HEK293 (cell line): ENCODE data around the gene SRPK3.

Experiments used
- CTCF ChIA-PET: fragments of 350-600 bp; formaldehyde crosslinking; extraction: SDS; loops from one replicate; lab custom pipeline; 2021; ENCODE audit warnings: antibody characterized with exemption; lab: Yijun Ruan, JAX
- POLR2A ChIA-PET: fragments of 300-600 bp; formaldehyde crosslinking; extraction: SDS; loops from one replicate; lab custom pipeline; 2020; ENCODE audit warnings: antibody characterized with exemption, inconsistent platforms; lab: Yijun Ruan, JAX
- H3K27ac ChIP-seq: fragments of 200-500 bp; sonication (Bioruptor generic); 2 replicates; pipeline ENCODE4 v1.5.1; 2014; ENCODE audit warnings: low read depth, low read length, control low read depth, inconsistent platforms; ENCODE audit errors: extremely low read depth
- H3K36me3 ChIP-seq, 2 experiments: fragments of 200-500 bp in 1 of 2; sonication (Bioruptor generic) in 1 of 2; 1 replicate in 1 of 2; 2 replicates in 1 of 2; pipeline ENCODE4 v1.5.1; 2014 to 2017; ENCODE audit warnings: inconsistent platforms in 2 of 2, low read length in 2 of 2; ENCODE audit not compliant: control insufficient read depth in 2 of 2, insufficient read depth in 1 of 2
- H3K4me1 ChIP-seq: fragments of 200-500 bp; sonication (Bioruptor generic); 2 replicates; pipeline ENCODE4 v1.5.1; 2014; ENCODE audit warnings: mild to moderate bottlenecking, low read length, inconsistent platforms; ENCODE audit not compliant: control insufficient read depth, insufficient read depth
- H3K4me3 ChIP-seq: 2 replicates; pipeline ENCODE4 v1.5.1; 2011; ENCODE audit warnings: low read depth, mild to moderate bottlenecking, control low read depth, low read length, moderate library complexity
- H3K9me3 ChIP-seq: fragments of 200-500 bp; sonication (Bioruptor generic); 2 replicates; pipeline ENCODE4 v1.5.1; 2014; ENCODE audit warnings: low read depth, low read length, inconsistent platforms; ENCODE audit not compliant: control insufficient read depth, insufficient read depth
- OSR2 ChIP-seq: fragments of 450-650 bp; formaldehyde crosslinking; IDR thresholded peaks from 2 replicates; pipeline ENCODE4 v1.5.1; 2016; ENCODE audit warnings: missing biosample characterization, missing genetic modification characterization
- ZBTB1 ChIP-seq: fragments of 450-650 bp; formaldehyde crosslinking; IDR thresholded peaks from 2 replicates; pipeline ENCODE4 v1.5.1; 2016; ENCODE audit warnings: missing biosample characterization, missing genetic modification characterization
- ZBTB11 ChIP-seq: fragments of 450-650 bp; formaldehyde crosslinking; conservative IDR thresholded peaks from 2 replicates; pipeline ENCODE4 v1.5.1; 2016; ENCODE audit warnings: low read depth, missing biosample characterization, missing genetic modification characterization
- ZEB2 ChIP-seq: fragments of 450-650 bp; formaldehyde crosslinking; IDR thresholded peaks from 2 replicates; pipeline ENCODE4 v1.5.1; 2016; ENCODE audit warnings: missing biosample characterization, missing genetic modification characterization
- ZNF138 ChIP-seq: fragments of 450-650 bp; formaldehyde crosslinking; IDR thresholded peaks from 2 replicates; pipeline ENCODE4 v1.5.1; 2016; ENCODE audit warnings: missing biosample characterization, missing genetic modification characterization, borderline replicate concordance
- ZNF148 ChIP-seq: fragments of 450-650 bp; formaldehyde crosslinking; IDR thresholded peaks from 2 replicates; pipeline ENCODE4 v1.5.0; 2017; ENCODE audit warnings: missing biosample characterization, missing genetic modification characterization, borderline replicate concordance
- ZNF155 ChIP-seq: fragments of 450-650 bp; formaldehyde crosslinking; IDR thresholded peaks from 2 replicates; pipeline ENCODE4 v1.5.1; 2016; ENCODE audit warnings: missing biosample characterization, missing genetic modification characterization
- ZNF18 ChIP-seq: fragments of 450-650 bp; formaldehyde crosslinking; IDR thresholded peaks from 2 replicates; pipeline ENCODE4 v1.5.1; 2016; ENCODE audit warnings: missing biosample characterization, missing genetic modification characterization
- ZNF221 ChIP-seq: fragments of 450-650 bp; formaldehyde crosslinking; IDR thresholded peaks from 2 replicates; pipeline ENCODE4 v1.5.1; 2017; ENCODE audit warnings: missing biosample characterization, missing genetic modification characterization, borderline replicate concordance
- ZNF26 ChIP-seq: fragments of 450-650 bp; formaldehyde crosslinking; IDR thresholded peaks from 2 replicates; pipeline ENCODE4 v1.5.1; 2016; ENCODE audit warnings: missing biosample characterization, missing genetic modification characterization
- ZNF37A ChIP-seq: fragments of 450-650 bp; IDR thresholded peaks from 2 replicates; pipeline ENCODE4 v1.5.1; 2018; ENCODE audit warnings: missing biosample characterization, missing genetic modification characterization
- ZNF423 ChIP-seq: fragments of 450-650 bp; formaldehyde crosslinking; IDR thresholded peaks from 2 replicates; pipeline ENCODE4 v1.5.1; 2016; ENCODE audit warnings: missing biosample characterization, missing genetic modification characterization
- ZNF521 ChIP-seq: fragments of 450-650 bp; formaldehyde crosslinking; IDR thresholded peaks from 2 replicates; pipeline ENCODE4 v1.5.1; 2017; ENCODE audit warnings: missing biosample characterization, mild to moderate bottlenecking, missing genetic modification characterization
- ZNF555 ChIP-seq: fragments of 450-650 bp; formaldehyde crosslinking; conservative IDR thresholded peaks from 2 replicates; pipeline ENCODE4 v1.5.1; 2017; ENCODE audit warnings: missing biosample characterization, mild to moderate bottlenecking, missing genetic modification characterization, inconsistent platforms
- ZNF560 ChIP-seq: fragments of 450-650 bp; formaldehyde crosslinking; IDR thresholded peaks from 2 replicates; pipeline ENCODE4 v1.5.1; 2017; ENCODE audit warnings: missing biosample characterization, missing genetic modification characterization, borderline replicate concordance
- ZNF596 ChIP-seq: fragments of 450-650 bp; IDR thresholded peaks from 2 replicates; pipeline ENCODE4 v1.5.0; 2018; ENCODE audit warnings: missing biosample characterization, mild to moderate bottlenecking, missing genetic modification characterization, moderate library complexity
- ZNF660 ChIP-seq: fragments of 450-650 bp; IDR thresholded peaks from 2 replicates; pipeline ENCODE4 v1.5.1; 2018; ENCODE audit warnings: missing biosample characterization, mild to moderate bottlenecking, missing genetic modification characterization
- ZSCAN4 ChIP-seq: fragments of 450-650 bp; formaldehyde crosslinking; IDR thresholded peaks from 2 replicates; pipeline ENCODE4 v1.5.1; 2017; ENCODE audit warnings: missing biosample characterization, missing genetic modification characterization
- ZXDB ChIP-seq: fragments of 450-650 bp; formaldehyde crosslinking; IDR thresholded peaks from 2 replicates; pipeline ENCODE4 v1.5.1; 2016; ENCODE audit warnings: missing biosample characterization, missing genetic modification characterization
- TF ChIP-seq, protein P1 (sequence below): fragments of 450-650 bp; formaldehyde crosslinking; IDR thresholded peaks from 2 replicates; pipeline ENCODE4 v1.5.1; 2016; ENCODE audit warnings: missing biosample characterization, missing genetic modification characterization

SRPK3 gene

DNA sequence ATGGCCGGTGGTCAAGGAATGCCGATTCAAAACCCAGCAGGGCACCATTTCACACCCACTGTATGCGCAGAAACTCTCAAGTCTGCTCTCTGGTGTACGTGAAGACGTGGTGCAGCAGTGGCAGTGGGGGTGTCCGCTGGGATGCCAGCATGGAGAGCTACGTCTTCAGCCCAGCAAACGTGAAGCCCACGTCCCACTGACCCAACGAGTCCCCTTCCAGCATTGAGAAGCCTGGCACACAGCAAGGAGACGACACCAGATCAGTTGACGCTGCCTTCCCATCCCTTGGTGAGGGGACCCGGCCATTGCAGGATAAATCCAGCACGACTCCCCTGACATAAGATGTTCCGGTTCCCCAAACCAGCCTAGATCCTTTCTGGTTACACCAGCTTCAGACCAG lies 19.0 kb upstream of the SRPK3 start (continued):
- TF ChIP-seq ZNF18 = no peak

DNA sequence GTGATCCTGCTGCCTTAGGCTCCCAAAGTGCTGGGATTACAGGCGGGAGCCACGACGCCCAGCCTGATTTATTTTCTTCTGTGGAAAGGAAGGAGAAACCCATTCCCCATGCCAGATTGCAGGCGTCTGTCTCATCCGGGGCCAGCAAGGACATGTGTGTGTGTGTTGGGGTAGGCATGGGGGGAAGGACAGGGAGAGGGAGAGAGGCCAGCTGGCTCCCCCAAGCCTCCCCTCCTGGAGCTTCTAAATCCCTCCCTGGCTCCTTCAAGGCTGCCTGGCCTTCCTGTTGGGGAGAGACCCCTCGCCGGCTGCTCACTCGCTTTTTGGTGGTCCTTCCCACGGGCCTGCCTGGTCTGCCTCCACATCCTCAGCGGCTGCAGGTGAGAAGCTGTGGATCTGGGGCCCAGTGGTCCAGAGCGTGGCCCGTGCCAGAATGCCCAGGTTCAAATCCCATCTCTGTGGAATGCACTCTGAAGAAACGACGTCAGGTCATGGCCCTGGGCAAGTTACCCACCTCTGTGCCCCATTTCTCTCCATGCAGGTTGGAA lies 18.1 kb upstream of the SRPK3 start:
- no peak for TF ChIP-seq ZBTB1 (tag by site-specific recombination)
- TF ChIP-seq ZBTB11 (tag by site-specific recombination) = no peak
- no peak for TF ChIP-seq ZXDB (tag by site-specific recombination)
- no peak for TF ChIP-seq ZNF221
- no peak for TF ChIP-seq ZNF138 (tag by site-specific recombination)
- no peak for TF ChIP-seq ZEB2 (tag by site-specific recombination)
- TF ChIP-seq ZNF26 (tag by site-specific recombination) = no peak
- no peak for TF ChIP-seq ZNF423 (tag by site-specific recombination)
- TF ChIP-seq OSR2 (tag by site-specific recombination) = no peak
- TF ChIP-seq, protein P1, sequence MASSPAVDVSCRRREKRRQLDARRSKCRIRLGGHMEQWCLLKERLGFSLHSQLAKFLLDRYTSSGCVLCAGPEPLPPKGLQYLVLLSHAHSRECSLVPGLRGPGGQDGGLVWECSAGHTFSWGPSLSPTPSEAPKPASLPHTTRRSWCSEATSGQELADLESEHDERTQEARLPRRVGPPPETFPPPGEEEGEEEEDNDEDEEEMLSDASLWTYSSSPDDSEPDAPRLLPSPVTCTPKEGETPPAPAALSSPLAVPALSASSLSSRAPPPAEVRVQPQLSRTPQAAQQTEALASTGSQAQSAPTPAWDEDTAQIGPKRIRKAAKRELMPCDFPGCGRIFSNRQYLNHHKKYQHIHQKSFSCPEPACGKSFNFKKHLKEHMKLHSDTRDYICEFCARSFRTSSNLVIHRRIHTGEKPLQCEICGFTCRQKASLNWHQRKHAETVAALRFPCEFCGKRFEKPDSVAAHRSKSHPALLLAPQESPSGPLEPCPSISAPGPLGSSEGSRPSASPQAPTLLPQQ (tag by site-specific recombination) = no peak
- no peak for TF ChIP-seq ZNF148 (tag by site-specific recombination)
- no peak for TF ChIP-seq ZNF660
- no peak for TF ChIP-seq ZNF555
- no peak for TF ChIP-seq ZNF155 (tag by site-specific recombination)
- no peak for TF ChIP-seq ZNF521 (tag by site-specific recombination)
- no peak for TF ChIP-seq ZNF560 (tag by site-specific recombination)
- TF ChIP-seq ZNF596 = no peak
- no peak for TF ChIP-seq ZNF37A
- TF ChIP-seq ZSCAN4 (tag by site-specific recombination) = no peak
- Histone ChIP-seq H3K4me3 (no peak overlapping the region), H3K36me3 (no peaks in the 10 kb centered on the region), H3K27ac (no peak overlapping the region), H3K4me1 (0 out of 2 replicates have a peak, but pooled peaks cover 3% of the 10 kb centered on the region), H3K9me3 (peaks cover under 1% of the 10 kb centered on the region; the same call in 1 of the 2 replicates)
- POLR2A ChIA-PET = interaction anchor here (1.1 kb wide), 1 partner anchor 166 kb away, joined by 3 read pairs; no protein-coding TSS in a partner anchor
- CTCF ChIA-PET = interaction anchor here (0.5 to 6.5 kb wide), 12 partner anchors 9 to 1375 kb away, joined by 3 to 63 read pairs (median 4); no protein-coding TSS in a partner anchor
